ENCODE results near the gene HDDC3.

- TF ChIP-seq POLR2AphosphoS5 (IDR thresholded peaks at IDR 0.05; ENCODE audit: borderline replicate concordance, low read depth, low read length) (peak; percentile 67; the same call in 1 of the 2 replicates), EZH2 (IDR thresholded peaks at IDR 0.05) (no peak)
Observed at GRCh38 chr15:90902840-90903732, 29.3 kb downstream of the HDDC3 start, which contains the start of gene MAN2A2.
